Eye (tissue), 1 donor: ENCODE data around the gene PPARA.

Experiments used
- DNase-seq: peaks from one replicate; pipeline ENCODE4 v3.0.0-alpha.2; 2015

Gene PPARA

GRCh38 chr22:46224044-46224897 is 73.9 kb downstream of the PPARA start:
- no peak for DNase-seq

GRCh38 chr22:46224898-46225290 is 74.6 kb downstream of the PPARA start:
- no peak for DNase-seq

- no peak for DNase-seq
These were observed 75.3 kb downstream of the PPARA start for GRCh38 chr22:46225631-46226030.

- no peak for DNase-seq
These were observed 76.3 kb downstream of the PPARA start for GRCh38 chr22:46226577-46226976.

GRCh38 chr22:46229701-46230100 is 79.4 kb downstream of the PPARA start:
- DNase-seq: no peak

GRCh38 chr22:46230262-46230901 is 80.1 kb downstream of the PPARA start:
- no peak for DNase-seq

GRCh38 chr22:46233231-46233630 is 82.9 kb downstream of the PPARA start:
- DNase-seq: no peak

- no peak for DNase-seq
These were observed 84.6 kb downstream of the PPARA start for GRCh38 chr22:46234969-46235368.

GRCh38 chr22:46237453-46238124 is 87.3 kb downstream of the PPARA start:
- DNase-seq: no peak

GRCh38 chr22:46238541-46238940 is 88.2 kb downstream of the PPARA start:
- peak; percentile 6 for DNase-seq

- DNase-seq: no peak
These were observed 89.1 kb downstream of the PPARA start for GRCh38 chr22:46239261-46240048.

- DNase-seq: no peak
These were observed 89.7 kb downstream of the PPARA start for GRCh38 chr22:46240073-46240472.

- no peak for DNase-seq
These were observed 90.2 kb downstream of the PPARA start for GRCh38 chr22:46240506-46240905.

GRCh38 chr22:46240907-46241306 is 90.6 kb downstream of the PPARA start:
- no peak for DNase-seq

- DNase-seq: no peak
These were observed 91.2 kb downstream of the PPARA start for GRCh38 chr22:46241396-46242007.

GRCh38 chr22:46242076-46242475 is 91.8 kb downstream of the PPARA start:
- no peak for DNase-seq

- no peak for DNase-seq
These were observed 94.4 kb downstream of the PPARA start for GRCh38 chr22:46244771-46245170.

GRCh38 chr22:46245511-46245910 is 95.2 kb downstream of the PPARA start:
- no peak for DNase-seq

- DNase-seq: no peak
These were observed 95.9 kb downstream of the PPARA start for GRCh38 chr22:46246178-46246577.

- no peak for DNase-seq
These were observed 97.2 kb downstream of the PPARA start for GRCh38 chr22:46247443-46247975.

- peak; percentile 92 for DNase-seq
These were observed 99.9 kb downstream of the PPARA start, which contains the start of gene CDPF1 for GRCh38 chr22:46250035-46250782. TSS of gene CDPF1 (minus strand) at chr22:46250293. CDS start at chr22:46248284, 2,009 bp downstream.
